ENCODE results near the gene SNX15.

SNX15 gene

DNA sequence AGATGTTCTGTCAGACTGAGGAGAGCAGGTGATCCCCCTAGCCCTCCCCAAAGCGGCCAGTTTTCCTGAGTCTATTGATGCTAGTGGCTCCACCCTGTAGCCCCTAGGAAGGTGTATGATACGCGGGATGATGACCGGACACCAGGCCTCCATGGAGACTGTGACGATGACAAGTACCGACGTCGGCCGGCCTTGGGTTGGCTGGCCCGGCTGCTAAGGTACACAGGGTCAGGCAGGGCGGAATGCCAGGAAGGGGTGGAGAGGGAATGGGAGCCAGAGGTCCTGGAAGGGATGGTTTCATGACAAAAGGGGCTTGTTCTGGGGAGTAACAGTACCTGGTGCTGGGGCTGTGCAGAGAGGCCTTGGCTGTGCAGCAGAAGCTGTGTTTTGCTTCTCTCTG, 60.0 kb downstream of the SNX15 start:
- H3K4me3 ChIP-seq (ENCODE audit: low read depth, low read length): no peak overlapping the region
- no peak for DNase-seq (ENCODE audit: low read depth)
- TF ChIP-seq, protein P1, sequence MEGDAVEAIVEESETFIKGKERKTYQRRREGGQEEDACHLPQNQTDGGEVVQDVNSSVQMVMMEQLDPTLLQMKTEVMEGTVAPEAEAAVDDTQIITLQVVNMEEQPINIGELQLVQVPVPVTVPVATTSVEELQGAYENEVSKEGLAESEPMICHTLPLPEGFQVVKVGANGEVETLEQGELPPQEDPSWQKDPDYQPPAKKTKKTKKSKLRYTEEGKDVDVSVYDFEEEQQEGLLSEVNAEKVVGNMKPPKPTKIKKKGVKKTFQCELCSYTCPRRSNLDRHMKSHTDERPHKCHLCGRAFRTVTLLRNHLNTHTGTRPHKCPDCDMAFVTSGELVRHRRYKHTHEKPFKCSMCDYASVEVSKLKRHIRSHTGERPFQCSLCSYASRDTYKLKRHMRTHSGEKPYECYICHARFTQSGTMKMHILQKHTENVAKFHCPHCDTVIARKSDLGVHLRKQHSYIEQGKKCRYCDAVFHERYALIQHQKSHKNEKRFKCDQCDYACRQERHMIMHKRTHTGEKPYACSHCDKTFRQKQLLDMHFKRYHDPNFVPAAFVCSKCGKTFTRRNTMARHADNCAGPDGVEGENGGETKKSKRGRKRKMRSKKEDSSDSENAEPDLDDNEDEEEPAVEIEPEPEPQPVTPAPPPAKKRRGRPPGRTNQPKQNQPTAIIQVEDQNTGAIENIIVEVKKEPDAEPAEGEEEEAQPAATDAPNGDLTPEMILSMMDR (conservative IDR thresholded peaks at IDR 0.05; ENCODE audit: low read depth, low read length): no peak

GRCh38 chr11:65087827-65088226, 60.6 kb downstream of the SNX15 start:
- no peak overlapping the region for H3K4me3 ChIP-seq (ENCODE audit: low read depth, low read length)
- TF ChIP-seq, protein P1 (conservative IDR thresholded peaks at IDR 0.05; ENCODE audit: low read depth, low read length): no peak
- no peak for DNase-seq (ENCODE audit: low read depth)

- TF ChIP-seq, protein P1 (conservative IDR thresholded peaks at IDR 0.05; ENCODE audit: low read depth, low read length): no peak
- DNase-seq (ENCODE audit: low read depth): no peak
- H3K4me3 ChIP-seq (ENCODE audit: low read depth, low read length): no peak overlapping the region
Observed at GRCh38 chr11:65089621-65090020, 62.4 kb downstream of the SNX15 start.
